ENCODE measurements around the gene FAM171A2.

FAM171A2 gene

DNA sequence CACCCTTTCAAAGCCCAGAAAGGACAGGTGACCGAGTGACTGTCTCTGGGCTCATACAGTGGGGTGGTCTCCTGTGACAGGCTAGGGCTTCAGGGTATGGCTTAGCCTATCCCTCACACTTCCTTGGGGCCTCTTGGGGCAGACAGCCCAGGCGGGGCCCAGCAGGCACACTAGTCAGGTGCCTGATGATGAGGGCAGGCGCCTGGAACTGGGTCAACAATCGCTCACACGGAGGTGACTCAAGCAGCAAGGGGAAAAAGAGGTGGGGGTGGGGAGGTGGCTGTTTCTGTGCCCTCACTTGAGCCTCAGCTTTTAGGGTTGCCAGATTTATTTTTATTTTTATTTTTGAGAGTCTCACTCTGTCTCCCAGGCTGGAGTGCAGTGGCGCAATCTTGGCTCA lies 25.0 kb downstream of the FAM171A2 start:
- Histone ChIP-seq H3K4ac (ENCODE audit: low read depth, low read length) (no peak overlapping the region), H4K8ac (ENCODE audit: low read depth, low read length) (no peak overlapping the region), H2AFZ (ENCODE audit: insufficient read depth, low read length, poor library complexity) (no peak overlapping the region), H3K27ac (ENCODE audit: low read depth, low read length) (no peak overlapping the region), H3K79me1 (ENCODE audit: low read length) (no peaks in the 10 kb centered on the region), H2BK12ac (ENCODE audit: low read length) (no peak overlapping the region), H4K12ac (ENCODE audit: low read depth, low read length) (no peak overlapping the region), H3K4me2 (ENCODE audit: low read length) (no peak overlapping the region), H2BK120ac (ENCODE audit: insufficient read depth, low read length, poor library complexity) (no peak overlapping the region), H3K23ac (ENCODE audit: low read length) (no peak overlapping the region), H3K36me3 (ENCODE audit: control insufficient read depth in 1 of 2, insufficient read depth in 2 of 2, low read length in 2 of 2) (no peaks in the 10 kb centered on the region), H3K27me3 (ENCODE audit: insufficient read depth, low read length) (no peaks in the 10 kb centered on the region), H3K9me3 (ENCODE audit: insufficient read depth, low read depth, low read length) (peaks cover 1% of the 10 kb centered on the region), H3K79me2 (ENCODE audit: control insufficient read depth, insufficient read depth, low read length, poor library complexity) (no peaks in the 10 kb centered on the region), H2BK5ac (ENCODE audit: low read depth, low read length, poor library complexity) (no peak overlapping the region), H3K4me3 (ENCODE audit: low read depth, low read length) (no peak overlapping the region), H3K18ac (ENCODE audit: low read length) (no peak overlapping the region), H3K14ac (ENCODE audit: low read length) (no peak overlapping the region), H2AK5ac (ENCODE audit: low read length) (no peak overlapping the region), H3K9ac (ENCODE audit: low read length) (no peak overlapping the region), H3K4me1 (ENCODE audit: control insufficient read depth in 1 of 2, insufficient read depth in 2 of 2, low read length in 2 of 2) (no peaks in the 10 kb centered on the region), H4K91ac (ENCODE audit: low read depth, low read length) (no peak overlapping the region)
- no peak for DNase-seq
- WGBS (ENCODE audit: extremely low coverage, insufficient coverage, insufficient read length), result no CpG with 5 or more reads among the region's 6 CpGs

DNA sequence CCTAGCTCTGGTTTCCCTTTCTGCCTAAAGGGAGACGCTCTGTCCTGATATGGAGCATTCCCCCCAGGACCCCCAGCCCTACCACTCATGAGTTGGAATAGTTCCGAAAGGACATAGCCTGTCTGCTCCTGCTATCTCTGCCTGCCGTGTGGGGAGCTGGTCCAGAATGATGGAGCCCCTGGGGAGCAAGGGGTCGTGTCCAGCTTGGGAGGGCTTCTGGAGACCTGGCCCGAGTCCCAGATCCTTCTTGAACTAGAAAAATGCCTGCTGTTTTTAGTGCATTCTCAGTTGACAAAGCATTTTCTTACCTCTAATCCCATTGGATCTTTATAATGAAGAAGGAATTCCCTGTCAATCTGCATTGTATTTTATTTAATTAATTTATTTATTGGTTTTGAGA lies 27.7 kb downstream of the FAM171A2 start:
- no peak overlapping the region for H3K4me3 ChIP-seq (ENCODE audit: low read depth, low read length)
- no peak overlapping the region for H4K91ac ChIP-seq (ENCODE audit: low read depth, low read length)
- H3K36me3 ChIP-seq (ENCODE audit: control insufficient read depth in 1 of 2, insufficient read depth in 2 of 2, low read length in 2 of 2), result no peaks in the 10 kb centered on the region
- no peak overlapping the region for H3K23ac ChIP-seq (ENCODE audit: low read length)
- no peaks in the 10 kb centered on the region for H3K4me1 ChIP-seq (ENCODE audit: control insufficient read depth in 1 of 2, insufficient read depth in 2 of 2, low read length in 2 of 2)
- H3K79me1 ChIP-seq (ENCODE audit: low read length), result no peaks in the 10 kb centered on the region
- H3K79me2 ChIP-seq (ENCODE audit: control insufficient read depth, insufficient read depth, low read length, poor library complexity), result no peaks in the 10 kb centered on the region
- no peak overlapping the region for H3K27ac ChIP-seq (ENCODE audit: low read depth, low read length)
- H2BK12ac ChIP-seq (ENCODE audit: low read length), result no peak overlapping the region
- H3K4me2 ChIP-seq (ENCODE audit: low read length), result no peak overlapping the region
- no CpG with 5 or more reads among the region's 5 CpGs for WGBS (ENCODE audit: extremely low coverage, insufficient coverage, insufficient read length)
- H3K9ac ChIP-seq (ENCODE audit: low read length), result no peak overlapping the region
- H2AFZ ChIP-seq (ENCODE audit: insufficient read depth, low read length, poor library complexity), result no peak overlapping the region
- H2AK5ac ChIP-seq (ENCODE audit: low read length), result no peak overlapping the region
- no peak overlapping the region for H4K8ac ChIP-seq (ENCODE audit: low read depth, low read length)
- DNase-seq, result no peak
- no peak overlapping the region for H2BK5ac ChIP-seq (ENCODE audit: low read depth, low read length, poor library complexity)
- H3K18ac ChIP-seq (ENCODE audit: low read length), result no peak overlapping the region
- no peaks in the 10 kb centered on the region for H3K27me3 ChIP-seq (ENCODE audit: insufficient read depth, low read length)
- H3K9me3 ChIP-seq (ENCODE audit: insufficient read depth, low read depth, low read length), result no peaks in the 10 kb centered on the region
- no peak overlapping the region for H3K4ac ChIP-seq (ENCODE audit: low read depth, low read length)
- H2BK120ac ChIP-seq (ENCODE audit: insufficient read depth, low read length, poor library complexity), result no peak overlapping the region
- no peak overlapping the region for H3K14ac ChIP-seq (ENCODE audit: low read length)
- no peak overlapping the region for H4K12ac ChIP-seq (ENCODE audit: low read depth, low read length)

DNA sequence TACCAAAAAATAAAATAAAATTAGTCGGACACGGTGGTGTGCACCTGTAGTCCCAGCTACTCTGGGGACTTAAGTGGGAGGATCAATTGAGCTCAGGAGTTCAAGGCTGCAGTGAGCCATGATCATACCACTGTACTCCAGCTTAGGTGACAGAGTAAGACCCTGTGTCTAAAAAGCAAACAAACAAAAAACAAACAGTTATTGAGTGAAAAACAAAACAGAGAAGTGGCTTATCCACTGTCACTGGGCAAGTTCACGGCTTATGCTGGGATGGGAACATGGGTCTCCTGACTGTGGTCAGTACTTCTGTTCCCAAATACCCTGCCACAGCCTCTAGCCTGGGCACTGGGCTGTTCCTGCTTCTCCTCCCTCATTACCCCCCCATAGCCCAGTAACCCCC lies 28.1 kb downstream of the FAM171A2 start:
- Histone ChIP-seq H3K27ac (ENCODE audit: low read depth, low read length) (no peak overlapping the region), H2AFZ (ENCODE audit: insufficient read depth, low read length, poor library complexity) (no peak overlapping the region), H3K79me1 (ENCODE audit: low read length) (no peaks in the 10 kb centered on the region), H2AK5ac (ENCODE audit: low read length) (no peak overlapping the region), H3K79me2 (ENCODE audit: control insufficient read depth, insufficient read depth, low read length, poor library complexity) (no peaks in the 10 kb centered on the region), H3K27me3 (ENCODE audit: insufficient read depth, low read length) (no peaks in the 10 kb centered on the region), H3K4ac (ENCODE audit: low read depth, low read length) (no peak overlapping the region), H3K36me3 (ENCODE audit: control insufficient read depth in 1 of 2, insufficient read depth in 2 of 2, low read length in 2 of 2) (no peaks in the 10 kb centered on the region), H3K14ac (ENCODE audit: low read length) (no peak overlapping the region), H3K18ac (ENCODE audit: low read length) (no peak overlapping the region), H3K9me3 (ENCODE audit: insufficient read depth, low read depth, low read length) (no peaks in the 10 kb centered on the region), H4K12ac (ENCODE audit: low read depth, low read length) (no peak overlapping the region), H3K23ac (ENCODE audit: low read length) (no peak overlapping the region), H3K4me1 (ENCODE audit: control insufficient read depth in 1 of 2, insufficient read depth in 2 of 2, low read length in 2 of 2) (no peaks in the 10 kb centered on the region), H4K91ac (ENCODE audit: low read depth, low read length) (no peak overlapping the region), H3K4me3 (ENCODE audit: low read depth, low read length) (no peak overlapping the region), H2BK12ac (ENCODE audit: low read length) (no peak overlapping the region), H4K8ac (ENCODE audit: low read depth, low read length) (no peak overlapping the region), H2BK120ac (ENCODE audit: insufficient read depth, low read length, poor library complexity) (no peak overlapping the region), H3K9ac (ENCODE audit: low read length) (no peak overlapping the region), H2BK5ac (ENCODE audit: low read depth, low read length, poor library complexity) (no peak overlapping the region), H3K4me2 (ENCODE audit: low read length) (no peak overlapping the region)
- no CpG with 5 or more reads among the region's 3 CpGs for WGBS (ENCODE audit: extremely low coverage, insufficient coverage, insufficient read length)
- no peak for DNase-seq

DNA sequence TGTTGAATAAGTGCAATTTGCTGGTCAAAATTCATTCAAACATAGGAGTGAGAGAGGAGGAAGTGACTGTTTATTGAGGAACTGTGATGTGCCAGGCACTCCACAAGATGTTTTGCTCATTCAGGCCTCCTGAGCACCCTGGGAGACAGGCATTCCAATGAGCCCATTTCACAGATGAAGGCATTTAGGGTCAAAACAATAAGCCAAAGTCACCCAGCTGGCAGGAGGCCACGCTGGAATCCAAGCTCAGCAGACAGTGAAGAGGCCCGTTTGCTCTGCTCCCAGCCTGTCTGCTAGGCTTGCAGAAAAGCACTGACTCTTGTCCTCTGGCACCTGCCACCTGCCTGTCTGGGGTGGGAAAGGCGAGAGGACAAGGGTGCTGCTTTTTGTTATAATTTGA lies 28.9 kb downstream of the FAM171A2 start:
- WGBS (ENCODE audit: extremely low coverage, insufficient coverage, insufficient read length), result no CpG with 5 or more reads among the region's 3 CpGs
- H3K27me3 ChIP-seq (ENCODE audit: insufficient read depth, low read length), result no peaks in the 10 kb centered on the region

More for the DNA sequence above, 28.9 kb downstream of the FAM171A2 start:
- no peaks in the 10 kb centered on the region for H3K79me1 ChIP-seq (ENCODE audit: low read length)
- H3K18ac ChIP-seq (ENCODE audit: low read length), result no peak overlapping the region
- no peak overlapping the region for H3K4me3 ChIP-seq (ENCODE audit: low read depth, low read length)
- no peak overlapping the region for H3K4me2 ChIP-seq (ENCODE audit: low read length)
- DNase-seq, result no peak
- H3K36me3 ChIP-seq (ENCODE audit: control insufficient read depth in 1 of 2, insufficient read depth in 2 of 2, low read length in 2 of 2), result no peaks in the 10 kb centered on the region
- H4K8ac ChIP-seq (ENCODE audit: low read depth, low read length), result no peak overlapping the region
- no peak overlapping the region for H3K23ac ChIP-seq (ENCODE audit: low read length)
- H3K4ac ChIP-seq (ENCODE audit: low read depth, low read length), result no peak overlapping the region
- no peak overlapping the region for H2BK5ac ChIP-seq (ENCODE audit: low read depth, low read length, poor library complexity)
- H3K9me3 ChIP-seq (ENCODE audit: insufficient read depth, low read depth, low read length), result no peaks in the 10 kb centered on the region
- no peak overlapping the region for H2AK5ac ChIP-seq (ENCODE audit: low read length)
- no peak overlapping the region for H2BK120ac ChIP-seq (ENCODE audit: insufficient read depth, low read length, poor library complexity)
- no peaks in the 10 kb centered on the region for H3K79me2 ChIP-seq (ENCODE audit: control insufficient read depth, insufficient read depth, low read length, poor library complexity)
- H2BK12ac ChIP-seq (ENCODE audit: low read length), result no peak overlapping the region
- H3K4me1 ChIP-seq (ENCODE audit: control insufficient read depth in 1 of 2, insufficient read depth in 2 of 2, low read length in 2 of 2), result no peaks in the 10 kb centered on the region
- no peak overlapping the region for H2AFZ ChIP-seq (ENCODE audit: insufficient read depth, low read length, poor library complexity)
- H4K91ac ChIP-seq (ENCODE audit: low read depth, low read length), result no peak overlapping the region
- H3K14ac ChIP-seq (ENCODE audit: low read length), result no peak overlapping the region
- H3K9ac ChIP-seq (ENCODE audit: low read length), result no peak overlapping the region
- H4K12ac ChIP-seq (ENCODE audit: low read depth, low read length), result no peak overlapping the region
- no peak overlapping the region for H3K27ac ChIP-seq (ENCODE audit: low read depth, low read length)
